ENCODE results near the gene HNRNPDL.

Gene HNRNPDL

DNA sequence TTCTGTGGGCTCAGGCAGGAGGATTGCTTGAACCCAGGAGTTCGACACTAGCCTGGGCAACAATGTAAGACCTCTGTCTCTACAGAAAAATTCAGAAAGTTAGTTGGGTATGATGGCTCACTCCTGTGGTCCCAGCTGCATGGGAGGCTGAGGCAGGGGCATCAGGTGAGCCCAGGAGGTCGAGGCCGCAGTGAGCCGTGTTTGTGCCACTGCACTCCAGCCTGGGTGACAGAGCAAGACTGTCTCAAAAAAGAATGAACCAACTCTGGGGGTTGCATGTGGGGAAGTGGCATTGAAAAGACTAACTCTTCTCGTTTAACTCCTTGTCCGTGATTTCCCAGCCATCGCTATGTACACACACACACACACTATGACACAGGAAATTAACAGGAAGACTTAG is 27.0 kb upstream of the HNRNPDL start:
- Histone ChIP-seq H3K27me3 (ENCODE audit: control insufficient read depth in 1 of 2, insufficient read depth in 1 of 2, low read length in 2 of 2) (no peaks in the 10 kb centered on the region), H3K14ac (ENCODE audit: low read length in 2 of 2) (no peak overlapping the region), H3K36me3 (ENCODE audit: control insufficient read depth in 1 of 2, insufficient read depth in 2 of 2, low read depth in 1 of 2, low read length in 2 of 2) (peaks cover 23 to 72% of the 10 kb centered on the region in 2 experiments), H2BK15ac (ENCODE audit: low read depth, poor library complexity, severe bottlenecking) (no peak overlapping the region), H3K79me1 (replicated peaks; ENCODE audit: low read length, poor library complexity, severe bottlenecking) (peaks cover 18% of the 10 kb centered on the region), H2BK120ac (ENCODE audit: low read depth, low read length) (no peak overlapping the region), H4K8ac (ENCODE audit: low read length) (no peak overlapping the region), H3K9me3 (ENCODE audit: control insufficient read depth, low read length) (no peaks in the 10 kb centered on the region), H3K4me1 (ENCODE audit: control insufficient read depth, insufficient read depth, low read depth, low read length) (no peaks in the 10 kb centered on the region), H4K91ac (ENCODE audit: low read length) (no peak overlapping the region), H3K9ac (ENCODE audit: low read length) (no peak overlapping the region), H3K4me3 (ENCODE audit: insufficient read depth in 1 of 2, low read depth in 1 of 2, low read length in 2 of 2) (no peak overlapping the region), H3K27ac (ENCODE audit: low read length, poor library complexity, severe bottlenecking) (no peak overlapping the region), H2AFZ (ENCODE audit: low read depth, low read length) (no peak overlapping the region), H3K18ac (ENCODE audit: low read depth in 1 of 2, low read length in 2 of 2) (no peak overlapping the region), H3K4me2 (ENCODE audit: low read length, poor library complexity, severe bottlenecking) (no peak overlapping the region), H2BK5ac (ENCODE audit: low read depth, low read length, poor library complexity, severe bottlenecking) (no peak overlapping the region), H2AK5ac (ENCODE audit: low read length, severe bottlenecking) (no peak overlapping the region), H3K23ac (ENCODE audit: low read length in 2 of 2) (no peak overlapping the region), H2BK12ac (ENCODE audit: low read length in 2 of 2) (no peak overlapping the region), H3K4ac (ENCODE audit: low read depth in 1 of 2, low read length in 2 of 2) (no peak overlapping the region)
- DNase-seq, result no peak
- WGBS, result 93% methylated on average over 5 of the region's 7 CpGs

DNA sequence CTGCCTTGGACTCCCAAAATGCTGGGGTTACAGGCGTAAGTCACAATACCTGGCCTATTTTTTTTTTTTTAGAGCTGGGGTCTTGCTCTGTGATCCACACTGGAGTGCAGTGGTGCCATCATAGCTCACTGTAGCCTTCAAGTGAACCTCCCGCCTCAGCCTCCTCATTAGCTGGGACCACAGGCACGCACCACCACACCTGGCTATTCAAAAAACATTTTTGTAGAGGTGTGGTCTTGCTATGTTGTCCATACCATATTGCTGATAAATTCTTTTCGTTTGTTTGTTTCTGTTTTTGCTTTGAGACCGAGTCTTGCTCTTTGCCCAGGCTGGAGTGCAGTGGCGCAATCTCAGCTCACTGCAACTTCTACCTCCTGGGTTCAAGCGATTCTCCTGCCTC is 21.8 kb upstream of the HNRNPDL start:
- H3K4ac ChIP-seq (ENCODE audit: low read depth in 1 of 2, low read length in 2 of 2), result no peak overlapping the region
- H3K79me1 ChIP-seq (replicated peaks; ENCODE audit: low read length, poor library complexity, severe bottlenecking), result peaks cover 30% of the 10 kb centered on the region
- no peak overlapping the region for H3K18ac ChIP-seq (ENCODE audit: low read depth in 1 of 2, low read length in 2 of 2)
- no peak overlapping the region for H3K4me2 ChIP-seq (ENCODE audit: low read length, poor library complexity, severe bottlenecking)
- H4K91ac ChIP-seq (ENCODE audit: low read length), result no peak overlapping the region
- no peaks in the 10 kb centered on the region for H3K4me1 ChIP-seq (ENCODE audit: control insufficient read depth, insufficient read depth, low read depth, low read length)
- no peak overlapping the region for H2BK12ac ChIP-seq (ENCODE audit: low read length in 2 of 2)
- H3K9me3 ChIP-seq (ENCODE audit: control insufficient read depth, low read length), result no peaks in the 10 kb centered on the region
- peaks cover 25 to 70% of the 10 kb centered on the region in 2 experiments for H3K36me3 ChIP-seq (ENCODE audit: control insufficient read depth in 1 of 2, insufficient read depth in 2 of 2, low read depth in 1 of 2, low read length in 2 of 2)
- no peak overlapping the region for H3K27ac ChIP-seq (ENCODE audit: low read length, poor library complexity, severe bottlenecking)
- no peak for DNase-seq
- H3K23ac ChIP-seq (ENCODE audit: low read length in 2 of 2), result no peak overlapping the region
- H3K9ac ChIP-seq (ENCODE audit: low read length), result no peak overlapping the region
- 97% methylated on average over 6 of the region's 7 CpGs for WGBS
- H2BK120ac ChIP-seq (ENCODE audit: low read depth, low read length), result no peak overlapping the region
- H2AFZ ChIP-seq (ENCODE audit: low read depth, low read length), result no peak overlapping the region
- no peak overlapping the region for H2BK15ac ChIP-seq (ENCODE audit: low read depth, poor library complexity, severe bottlenecking)
- no peak overlapping the region for H3K14ac ChIP-seq (ENCODE audit: low read length in 2 of 2)
- no peak overlapping the region for H2AK5ac ChIP-seq (ENCODE audit: low read length, severe bottlenecking)
- H2BK5ac ChIP-seq (ENCODE audit: low read depth, low read length, poor library complexity, severe bottlenecking), result no peak overlapping the region
- no peak overlapping the region for H4K8ac ChIP-seq (ENCODE audit: low read length)
- H3K4me3 ChIP-seq (ENCODE audit: insufficient read depth in 1 of 2, low read depth in 1 of 2, low read length in 2 of 2), result no peak overlapping the region
- H3K27me3 ChIP-seq (ENCODE audit: control insufficient read depth in 1 of 2, insufficient read depth in 1 of 2, low read length in 2 of 2), result no peaks in the 10 kb centered on the region

DNA sequence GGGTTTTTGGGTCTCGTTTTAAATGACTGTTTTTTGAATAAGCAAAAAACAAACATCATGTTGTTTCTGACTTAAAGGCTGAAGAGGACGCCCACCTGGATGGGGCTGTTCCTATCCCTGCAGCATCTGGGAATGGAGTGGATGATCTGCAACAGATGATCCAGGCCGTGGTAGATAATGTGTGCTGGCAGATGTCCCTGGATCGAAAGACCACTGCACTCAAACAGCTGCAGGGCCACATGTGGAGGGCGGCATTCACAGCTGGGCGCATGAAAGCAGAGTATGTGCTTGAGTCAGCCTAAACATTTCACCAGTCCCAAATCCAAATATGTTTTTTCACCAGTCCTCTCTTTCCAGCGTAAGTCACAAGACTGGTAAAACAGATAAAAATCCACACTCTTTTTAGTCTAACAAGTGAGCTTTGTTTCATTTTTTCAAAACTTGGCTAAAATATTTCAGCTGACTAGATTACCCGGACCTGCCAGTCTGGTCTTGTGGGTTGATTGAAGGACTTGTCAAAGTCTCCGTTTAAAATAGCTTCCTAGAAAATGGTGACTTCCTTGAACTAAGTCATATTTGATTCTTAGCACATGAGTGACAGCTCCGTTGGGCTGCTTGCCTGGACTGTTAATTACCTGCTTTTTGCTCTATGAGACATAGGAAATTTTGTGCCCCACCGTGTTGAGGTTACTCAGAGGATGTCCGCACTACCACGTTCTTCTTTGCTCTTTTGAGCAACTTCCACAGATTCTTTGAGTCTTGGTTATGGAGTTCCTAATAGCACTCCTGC is 20.9 kb upstream of the HNRNPDL start:
- Histone ChIP-seq H2AFZ (ENCODE audit: low read depth, low read length) (no peak overlapping the region), H3K4ac (ENCODE audit: low read depth in 1 of 2, low read length in 2 of 2) (no peak overlapping the region), H3K27ac (ENCODE audit: low read length, poor library complexity, severe bottlenecking) (no peak overlapping the region), H3K36me3 (ENCODE audit: control insufficient read depth in 1 of 2, insufficient read depth in 2 of 2, low read depth in 1 of 2, low read length in 2 of 2) (peaks cover 24 to 62% of the 10 kb centered on the region in 2 experiments), H3K4me2 (ENCODE audit: low read length, poor library complexity, severe bottlenecking) (no peak overlapping the region), H3K14ac (ENCODE audit: low read length in 2 of 2) (no peak overlapping the region), H2BK120ac (ENCODE audit: low read depth, low read length) (no peak overlapping the region), H3K18ac (ENCODE audit: low read depth in 1 of 2, low read length in 2 of 2) (no peak overlapping the region), H3K79me1 (replicated peaks; ENCODE audit: low read length, poor library complexity, severe bottlenecking) (peaks cover 30% of the 10 kb centered on the region), H3K4me1 (ENCODE audit: control insufficient read depth, insufficient read depth, low read depth, low read length) (no peaks in the 10 kb centered on the region), H3K23ac (ENCODE audit: low read length in 2 of 2) (no peak overlapping the region), H2AK5ac (ENCODE audit: low read length, severe bottlenecking) (no peak overlapping the region), H3K4me3 (ENCODE audit: insufficient read depth in 1 of 2, low read depth in 1 of 2, low read length in 2 of 2) (no peak overlapping the region), H3K9ac (ENCODE audit: low read length) (no peak overlapping the region), H2BK15ac (ENCODE audit: low read depth, poor library complexity, severe bottlenecking) (no peak overlapping the region), H3K27me3 (ENCODE audit: control insufficient read depth in 1 of 2, insufficient read depth in 1 of 2, low read length in 2 of 2) (no peaks in the 10 kb centered on the region), H4K91ac (ENCODE audit: low read length) (no peak overlapping the region), H3K9me3 (ENCODE audit: control insufficient read depth, low read length) (no peaks in the 10 kb centered on the region), H4K8ac (ENCODE audit: low read length) (no peak overlapping the region), H2BK12ac (ENCODE audit: low read length in 2 of 2) (no peak overlapping the region), H2BK5ac (ENCODE audit: low read depth, low read length, poor library complexity, severe bottlenecking) (no peak overlapping the region)
- 95% methylated on average over 13 of the region's 13 CpGs for WGBS
- no peak for DNase-seq

DNA sequence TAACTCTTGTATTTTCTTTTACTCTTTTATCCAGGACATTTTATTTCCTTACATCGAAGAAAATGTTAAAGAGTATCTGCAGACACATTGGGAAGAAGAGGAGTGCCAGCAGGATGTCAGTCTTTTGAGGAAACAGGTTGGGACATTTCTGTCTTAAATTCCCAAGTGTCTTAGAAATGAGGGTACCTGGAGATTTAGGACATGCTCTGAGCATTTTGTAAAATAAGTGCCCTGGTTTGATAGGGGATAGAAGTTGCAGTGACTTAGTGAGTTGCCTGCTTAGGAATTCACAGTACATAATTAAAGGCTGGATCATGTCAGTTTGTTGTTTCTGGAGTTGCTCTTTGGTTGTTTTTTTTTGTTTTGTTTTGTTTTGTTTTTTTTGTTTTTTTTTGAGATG is 17.6 kb upstream of the HNRNPDL start:
- Histone ChIP-seq H2BK12ac (ENCODE audit: low read length in 2 of 2) (no peak overlapping the region), H3K27me3 (ENCODE audit: control insufficient read depth in 1 of 2, insufficient read depth in 1 of 2, low read length in 2 of 2) (no peaks in the 10 kb centered on the region), H2BK120ac (ENCODE audit: low read depth, low read length) (no peak overlapping the region), H3K14ac (ENCODE audit: low read length in 2 of 2) (no peak overlapping the region), H4K8ac (ENCODE audit: low read length) (no peak overlapping the region), H3K4ac (ENCODE audit: low read depth in 1 of 2, low read length in 2 of 2) (no peak overlapping the region), H3K36me3 (ENCODE audit: control insufficient read depth in 1 of 2, insufficient read depth in 2 of 2, low read depth in 1 of 2, low read length in 2 of 2) (peaks cover 27 to 38% of the 10 kb centered on the region in 2 experiments), H3K4me2 (ENCODE audit: low read length, poor library complexity, severe bottlenecking) (no peak overlapping the region), H3K4me3 (ENCODE audit: insufficient read depth in 1 of 2, low read depth in 1 of 2, low read length in 2 of 2) (no peak overlapping the region), H3K79me1 (replicated peaks; ENCODE audit: low read length, poor library complexity, severe bottlenecking) (peaks cover 31% of the 10 kb centered on the region), H2AFZ (ENCODE audit: low read depth, low read length) (no peak overlapping the region), H3K4me1 (ENCODE audit: control insufficient read depth, insufficient read depth, low read depth, low read length) (no peaks in the 10 kb centered on the region), H3K27ac (ENCODE audit: low read length, poor library complexity, severe bottlenecking) (no peak overlapping the region), H4K91ac (ENCODE audit: low read length) (no peak overlapping the region), H3K9ac (ENCODE audit: low read length) (no peak overlapping the region), H3K18ac (ENCODE audit: low read depth in 1 of 2, low read length in 2 of 2) (no peak overlapping the region), H2BK15ac (ENCODE audit: low read depth, poor library complexity, severe bottlenecking) (no peak overlapping the region), H2BK5ac (ENCODE audit: low read depth, low read length, poor library complexity, severe bottlenecking) (no peak overlapping the region), H2AK5ac (ENCODE audit: low read length, severe bottlenecking) (no peak overlapping the region), H3K23ac (ENCODE audit: low read length in 2 of 2) (no peak overlapping the region), H3K9me3 (ENCODE audit: control insufficient read depth, low read length) (no peaks in the 10 kb centered on the region)
- WGBS, result 100% methylated on average over 1 of the region's 1 CpG
- DNase-seq, result no peak

All from mesenchymal stem cell (in vitro differentiated cells and primary cell).